HepG2 (cell line): ENCODE measurements around the gene NCOA7. TPM values are rescaled to one million over a fixed set of nuclear protein-coding genes. Genes with fewer than 3 reads are reported as not detected.

Source experiments
- GZF1 ChIP-seq: sonication (generic); formaldehyde crosslinking; IDR thresholded peaks from 2 replicates; pipeline ENCODE4 v1.5.1; 2020; ENCODE audit warnings: mild to moderate bottlenecking, missing genetic modification reagents
- PPARG ChIP-seq: conservative IDR thresholded peaks from 2 replicates; pipeline ENCODE4 v1.6.1; 2016; ENCODE audit warnings: missing biosample characterization, missing genetic modification reagents
- SNAPC2 ChIP-seq: sonication (generic); formaldehyde crosslinking; IDR thresholded peaks from 2 replicates; pipeline ENCODE4 v1.8.1; 2022; ENCODE audit warnings: mild to moderate bottlenecking, missing genetic modification reagents
- STAG1 ChIP-seq: sonication (generic); formaldehyde crosslinking; IDR thresholded peaks from 2 replicates; pipeline ENCODE4 v1.4.0; 2020; ENCODE audit warnings: missing genetic modification reagents
- ZNF235 ChIP-seq: sonication (generic); formaldehyde crosslinking; IDR thresholded peaks from 2 replicates; pipeline ENCODE4 v1.8.1; 2023; ENCODE audit warnings: mild to moderate bottlenecking, missing genetic modification reagents, borderline replicate concordance
- ZNF7 ChIP-seq: IDR thresholded peaks from 2 replicates; pipeline ENCODE4 v1.6.1; 2016; ENCODE audit warnings: missing biosample characterization, missing genetic modification reagents
- ZNF749 ChIP-seq: sonication (generic); formaldehyde crosslinking; IDR thresholded peaks from 2 replicates; pipeline ENCODE4 v1.8.0; 2022; ENCODE audit warnings: mild to moderate bottlenecking, missing genetic modification reagents, moderate library complexity, borderline replicate concordance
- polyA plus RNA-seq, 8 experiments: library from polyadenylated mRNA; depleted of rRNA in 3 of 8; stranded (reverse) in 7 of 8; unstranded in 1 of 8; fragments of >200 nt; fragmentation: Illumina TruSeq in 4 of 8; extraction: Trizol in 4 of 8; gene quantifications; 2 replicates each; pipeline versions ENCODE4 v1.2.1 to v1.2.3, GENCODE V29; 2011 to 2016; ENCODE audit warnings: low read depth in 4 of 8, missing spikeins in 1 of 8, mixed read lengths in 1 of 8; ENCODE audit not compliant: insufficient read depth in 1 of 8
- total RNA-seq, 5 experiments: library from RNA; depleted of rRNA; stranded (reverse); fragments of >200 nt; fragmentation: Illumina TruSeq; extraction: Trizol; gene quantifications; 2 replicates each; pipeline ENCODE4 v1.2.3, GENCODE V29; 2016; ENCODE audit warnings: low read depth in 1 of 5
- TF ChIP-seq, protein P1 (sequence below): sonication (generic); formaldehyde crosslinking; IDR thresholded peaks from 2 replicates; pipeline ENCODE4 v1.4.0; 2020; ENCODE audit warnings: missing genetic modification reagents
- TF ChIP-seq, protein P2 (sequence below): sonication (generic); formaldehyde crosslinking; IDR thresholded peaks from 2 replicates; pipeline ENCODE4 v1.5.0; 2020; ENCODE audit warnings: mild to moderate bottlenecking, missing genetic modification reagents, borderline replicate concordance
- TF ChIP-seq, protein P3 (sequence below): sonication (generic); formaldehyde crosslinking; IDR thresholded peaks from 2 replicates; pipeline ENCODE4 v1.4.0; 2020; ENCODE audit warnings: missing genetic modification reagents
- TF ChIP-seq, protein P4 (sequence below): sonication (generic); formaldehyde crosslinking; IDR thresholded peaks from 2 replicates; pipeline ENCODE4 v1.8.1; 2022; ENCODE audit warnings: low read depth, mild to moderate bottlenecking, missing genetic modification reagents

The NCOA7 gene
- total and polyA plus RNA-seq, 2 of the 13 experiments (the other 11 are each of a cell fraction or from before 2014, with no cell fraction given): 13.6 to 20.8 TPM

DNA sequence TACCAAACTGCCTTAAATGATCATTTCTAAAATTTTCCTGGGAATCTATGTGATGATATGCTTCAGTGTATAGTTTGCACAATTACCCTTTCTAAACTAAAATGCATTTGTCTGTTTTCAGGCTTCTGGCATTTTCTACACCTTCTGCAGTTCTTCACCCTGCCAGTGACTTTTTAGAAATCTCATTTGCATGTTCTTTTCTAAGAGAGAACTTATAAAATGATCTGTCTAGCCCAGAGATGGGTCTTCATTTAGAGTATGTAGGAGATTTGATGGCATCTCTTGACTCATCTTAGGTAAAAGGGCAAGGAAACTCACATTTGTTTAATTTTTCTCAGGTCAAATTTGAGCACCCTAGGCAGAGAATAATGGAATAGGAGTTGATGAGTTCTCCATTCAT lies 17.8 kb downstream of the NCOA7 start (continued):
- TF ChIP-seq, protein P1, sequence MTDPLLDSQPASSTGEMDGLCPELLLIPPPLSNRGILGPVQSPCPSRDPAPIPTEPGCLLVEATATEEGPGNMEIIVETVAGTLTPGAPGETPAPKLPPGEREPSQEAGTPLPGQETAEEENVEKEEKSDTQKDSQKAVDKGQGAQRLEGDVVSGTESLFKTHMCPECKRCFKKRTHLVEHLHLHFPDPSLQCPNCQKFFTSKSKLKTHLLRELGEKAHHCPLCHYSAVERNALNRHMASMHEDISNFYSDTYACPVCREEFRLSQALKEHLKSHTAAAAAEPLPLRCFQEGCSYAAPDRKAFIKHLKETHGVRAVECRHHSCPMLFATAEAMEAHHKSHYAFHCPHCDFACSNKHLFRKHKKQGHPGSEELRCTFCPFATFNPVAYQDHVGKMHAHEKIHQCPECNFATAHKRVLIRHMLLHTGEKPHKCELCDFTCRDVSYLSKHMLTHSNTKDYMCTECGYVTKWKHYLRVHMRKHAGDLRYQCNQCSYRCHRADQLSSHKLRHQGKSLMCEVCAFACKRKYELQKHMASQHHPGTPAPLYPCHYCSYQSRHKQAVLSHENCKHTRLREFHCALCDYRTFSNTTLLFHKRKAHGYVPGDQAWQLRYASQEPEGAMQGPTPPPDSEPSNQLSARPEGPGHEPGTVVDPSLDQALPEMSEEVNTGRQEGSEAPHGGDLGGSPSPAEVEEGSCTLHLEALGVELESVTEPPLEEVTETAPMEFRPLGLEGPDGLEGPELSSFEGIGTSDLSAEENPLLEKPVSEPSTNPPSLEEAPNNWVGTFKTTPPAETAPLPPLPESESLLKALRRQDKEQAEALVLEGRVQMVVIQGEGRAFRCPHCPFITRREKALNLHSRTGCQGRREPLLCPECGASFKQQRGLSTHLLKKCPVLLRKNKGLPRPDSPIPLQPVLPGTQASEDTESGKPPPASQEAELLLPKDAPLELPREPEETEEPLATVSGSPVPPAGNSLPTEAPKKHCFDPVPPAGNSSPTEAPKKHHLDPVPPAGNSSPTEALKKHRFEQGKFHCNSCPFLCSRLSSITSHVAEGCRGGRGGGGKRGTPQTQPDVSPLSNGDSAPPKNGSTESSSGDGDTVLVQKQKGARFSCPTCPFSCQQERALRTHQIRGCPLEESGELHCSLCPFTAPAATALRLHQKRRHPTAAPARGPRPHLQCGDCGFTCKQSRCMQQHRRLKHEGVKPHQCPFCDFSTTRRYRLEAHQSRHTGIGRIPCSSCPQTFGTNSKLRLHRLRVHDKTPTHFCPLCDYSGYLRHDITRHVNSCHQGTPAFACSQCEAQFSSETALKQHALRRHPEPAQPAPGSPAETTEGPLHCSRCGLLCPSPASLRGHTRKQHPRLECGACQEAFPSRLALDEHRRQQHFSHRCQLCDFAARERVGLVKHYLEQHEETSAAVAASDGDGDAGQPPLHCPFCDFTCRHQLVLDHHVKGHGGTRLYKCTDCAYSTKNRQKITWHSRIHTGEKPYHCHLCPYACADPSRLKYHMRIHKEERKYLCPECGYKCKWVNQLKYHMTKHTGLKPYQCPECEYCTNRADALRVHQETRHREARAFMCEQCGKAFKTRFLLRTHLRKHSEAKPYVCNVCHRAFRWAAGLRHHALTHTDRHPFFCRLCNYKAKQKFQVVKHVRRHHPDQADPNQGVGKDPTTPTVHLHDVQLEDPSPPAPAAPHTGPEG (CRISPR knock-in tag): no peak
- TF ChIP-seq ZNF235 (CRISPR knock-in tag) (no peak), STAG1 (no peak), ZNF7 (CRISPR knock-in tag) (no peak), ZNF749 (CRISPR knock-in tag) (no peak), PPARG (CRISPR knock-in tag) (no peak), SNAPC2 (no peak), GZF1 (CRISPR knock-in tag) (no peak)
- TF ChIP-seq, protein P2, sequence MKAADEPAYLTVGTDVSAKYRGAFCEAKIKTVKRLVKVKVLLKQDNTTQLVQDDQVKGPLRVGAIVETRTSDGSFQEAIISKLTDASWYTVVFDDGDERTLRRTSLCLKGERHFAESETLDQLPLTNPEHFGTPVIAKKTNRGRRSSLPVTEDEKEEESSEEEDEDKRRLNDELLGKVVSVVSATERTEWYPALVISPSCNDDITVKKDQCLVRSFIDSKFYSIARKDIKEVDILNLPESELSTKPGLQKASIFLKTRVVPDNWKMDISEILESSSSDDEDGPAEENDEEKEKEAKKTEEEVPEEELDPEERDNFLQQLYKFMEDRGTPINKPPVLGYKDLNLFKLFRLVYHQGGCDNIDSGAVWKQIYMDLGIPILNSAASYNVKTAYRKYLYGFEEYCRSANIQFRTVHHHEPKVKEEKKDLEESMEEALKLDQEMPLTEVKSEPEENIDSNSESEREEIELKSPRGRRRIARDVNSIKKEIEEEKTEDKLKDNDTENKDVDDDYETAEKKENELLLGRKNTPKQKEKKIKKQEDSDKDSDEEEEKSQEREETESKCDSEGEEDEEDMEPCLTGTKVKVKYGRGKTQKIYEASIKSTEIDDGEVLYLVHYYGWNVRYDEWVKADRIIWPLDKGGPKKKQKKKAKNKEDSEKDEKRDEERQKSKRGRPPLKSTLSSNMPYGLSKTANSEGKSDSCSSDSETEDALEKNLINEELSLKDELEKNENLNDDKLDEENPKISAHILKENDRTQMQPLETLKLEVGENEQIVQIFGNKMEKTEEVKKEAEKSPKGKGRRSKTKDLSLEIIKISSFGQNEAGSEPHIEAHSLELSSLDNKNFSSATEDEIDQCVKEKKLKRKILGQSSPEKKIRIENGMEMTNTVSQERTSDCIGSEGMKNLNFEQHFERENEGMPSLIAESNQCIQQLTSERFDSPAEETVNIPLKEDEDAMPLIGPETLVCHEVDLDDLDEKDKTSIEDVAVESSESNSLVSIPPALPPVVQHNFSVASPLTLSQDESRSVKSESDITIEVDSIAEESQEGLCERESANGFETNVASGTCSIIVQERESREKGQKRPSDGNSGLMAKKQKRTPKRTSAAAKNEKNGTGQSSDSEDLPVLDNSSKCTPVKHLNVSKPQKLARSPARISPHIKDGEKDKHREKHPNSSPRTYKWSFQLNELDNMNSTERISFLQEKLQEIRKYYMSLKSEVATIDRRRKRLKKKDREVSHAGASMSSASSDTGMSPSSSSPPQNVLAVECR (CRISPR knock-in tag): no peak
- TF ChIP-seq, protein P3, sequence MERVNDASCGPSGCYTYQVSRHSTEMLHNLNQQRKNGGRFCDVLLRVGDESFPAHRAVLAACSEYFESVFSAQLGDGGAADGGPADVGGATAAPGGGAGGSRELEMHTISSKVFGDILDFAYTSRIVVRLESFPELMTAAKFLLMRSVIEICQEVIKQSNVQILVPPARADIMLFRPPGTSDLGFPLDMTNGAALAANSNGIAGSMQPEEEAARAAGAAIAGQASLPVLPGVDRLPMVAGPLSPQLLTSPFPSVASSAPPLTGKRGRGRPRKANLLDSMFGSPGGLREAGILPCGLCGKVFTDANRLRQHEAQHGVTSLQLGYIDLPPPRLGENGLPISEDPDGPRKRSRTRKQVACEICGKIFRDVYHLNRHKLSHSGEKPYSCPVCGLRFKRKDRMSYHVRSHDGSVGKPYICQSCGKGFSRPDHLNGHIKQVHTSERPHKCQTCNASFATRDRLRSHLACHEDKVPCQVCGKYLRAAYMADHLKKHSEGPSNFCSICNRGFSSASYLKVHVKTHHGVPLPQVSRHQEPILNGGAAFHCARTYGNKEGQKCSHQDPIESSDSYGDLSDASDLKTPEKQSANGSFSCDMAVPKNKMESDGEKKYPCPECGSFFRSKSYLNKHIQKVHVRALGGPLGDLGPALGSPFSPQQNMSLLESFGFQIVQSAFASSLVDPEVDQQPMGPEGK (CRISPR knock-in tag): no peak
- TF ChIP-seq, protein P4, sequence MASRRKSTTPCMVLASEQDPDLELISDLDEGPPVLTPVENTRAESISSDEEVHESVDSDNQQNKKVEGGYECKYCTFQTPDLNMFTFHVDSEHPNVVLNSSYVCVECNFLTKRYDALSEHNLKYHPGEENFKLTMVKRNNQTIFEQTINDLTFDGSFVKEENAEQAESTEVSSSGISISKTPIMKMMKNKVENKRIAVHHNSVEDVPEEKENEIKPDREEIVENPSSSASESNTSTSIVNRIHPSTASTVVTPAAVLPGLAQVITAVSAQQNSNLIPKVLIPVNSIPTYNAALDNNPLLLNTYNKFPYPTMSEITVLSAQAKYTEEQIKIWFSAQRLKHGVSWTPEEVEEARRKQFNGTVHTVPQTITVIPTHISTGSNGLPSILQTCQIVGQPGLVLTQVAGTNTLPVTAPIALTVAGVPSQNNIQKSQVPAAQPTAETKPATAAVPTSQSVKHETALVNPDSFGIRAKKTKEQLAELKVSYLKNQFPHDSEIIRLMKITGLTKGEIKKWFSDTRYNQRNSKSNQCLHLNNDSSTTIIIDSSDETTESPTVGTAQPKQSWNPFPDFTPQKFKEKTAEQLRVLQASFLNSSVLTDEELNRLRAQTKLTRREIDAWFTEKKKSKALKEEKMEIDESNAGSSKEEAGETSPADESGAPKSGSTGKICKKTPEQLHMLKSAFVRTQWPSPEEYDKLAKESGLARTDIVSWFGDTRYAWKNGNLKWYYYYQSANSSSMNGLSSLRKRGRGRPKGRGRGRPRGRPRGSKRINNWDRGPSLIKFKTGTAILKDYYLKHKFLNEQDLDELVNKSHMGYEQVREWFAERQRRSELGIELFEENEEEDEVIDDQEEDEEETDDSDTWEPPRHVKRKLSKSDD (CRISPR knock-in tag): no peak
